ENCODE results near the gene LRMDA.

DNA sequence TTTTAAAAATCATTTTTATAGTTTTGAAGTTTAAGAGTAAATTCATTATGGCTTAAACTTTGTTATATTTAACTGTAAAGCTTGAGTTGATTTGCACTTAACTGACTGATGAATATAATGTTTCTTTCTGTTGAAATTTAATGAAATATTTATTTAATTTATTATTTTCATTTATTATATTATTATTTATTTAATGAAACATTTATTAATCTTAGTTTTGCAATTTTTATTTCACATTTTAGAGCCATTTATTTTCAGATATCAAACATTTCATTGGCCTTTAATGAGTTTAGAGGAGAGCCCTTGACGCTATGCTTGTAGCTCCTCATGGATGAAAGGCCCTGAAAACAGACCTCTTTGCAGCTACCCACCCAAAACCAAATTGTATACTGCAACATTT is 570.0 kb downstream of the LRMDA start:
- TF ChIP-seq POLR2A (IDR thresholded peaks at IDR 0.05) = no peak
- TF ChIP-seq, protein P1, sequence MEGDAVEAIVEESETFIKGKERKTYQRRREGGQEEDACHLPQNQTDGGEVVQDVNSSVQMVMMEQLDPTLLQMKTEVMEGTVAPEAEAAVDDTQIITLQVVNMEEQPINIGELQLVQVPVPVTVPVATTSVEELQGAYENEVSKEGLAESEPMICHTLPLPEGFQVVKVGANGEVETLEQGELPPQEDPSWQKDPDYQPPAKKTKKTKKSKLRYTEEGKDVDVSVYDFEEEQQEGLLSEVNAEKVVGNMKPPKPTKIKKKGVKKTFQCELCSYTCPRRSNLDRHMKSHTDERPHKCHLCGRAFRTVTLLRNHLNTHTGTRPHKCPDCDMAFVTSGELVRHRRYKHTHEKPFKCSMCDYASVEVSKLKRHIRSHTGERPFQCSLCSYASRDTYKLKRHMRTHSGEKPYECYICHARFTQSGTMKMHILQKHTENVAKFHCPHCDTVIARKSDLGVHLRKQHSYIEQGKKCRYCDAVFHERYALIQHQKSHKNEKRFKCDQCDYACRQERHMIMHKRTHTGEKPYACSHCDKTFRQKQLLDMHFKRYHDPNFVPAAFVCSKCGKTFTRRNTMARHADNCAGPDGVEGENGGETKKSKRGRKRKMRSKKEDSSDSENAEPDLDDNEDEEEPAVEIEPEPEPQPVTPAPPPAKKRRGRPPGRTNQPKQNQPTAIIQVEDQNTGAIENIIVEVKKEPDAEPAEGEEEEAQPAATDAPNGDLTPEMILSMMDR (IDR thresholded peaks at IDR 0.05) = no peak
- no peak for TF ChIP-seq EP300 (IDR thresholded peaks at IDR 0.05)

Measured in tibial nerve (tissue), 4 donors.